Lower lobe of right lung (tissue), 2 donors: ENCODE data around the gene LRAT. TPM values are rescaled to one million over a fixed set of nuclear protein-coding genes. Genes with fewer than 3 reads are reported as not detected.

Experiments
- ATAC-seq, 2 donors: fragments of 200-7000 bp; cut with Tn5 transposase; one replicate each; pipeline ENCODE4 v1.9.1; 2020 to 2022; ENCODE audit warnings: mild to moderate bottlenecking in 2 of 2, moderate library complexity in 2 of 2
- DNase-seq: peaks from one replicate; pipeline ENCODE4 v3.0.0-alpha.2; 2020
- H3K27ac ChIP-seq: fragments of 200-600 bp; one replicate; pipeline ENCODE4 v1.8.0; 2022
- H3K27me3 ChIP-seq: fragments of 200-600 bp; one replicate; pipeline ENCODE4 v1.8.0; 2022; ENCODE audit warnings: low read depth
- H3K36me3 ChIP-seq: fragments of 200-600 bp; one replicate; pipeline ENCODE4 v1.8.0; 2022; ENCODE audit warnings: mild to moderate bottlenecking
- H3K4me1 ChIP-seq: fragments of 200-600 bp; one replicate; pipeline ENCODE4 v1.8.0; 2022
- H3K4me3 ChIP-seq: fragments of 200-600 bp; one replicate; pipeline ENCODE4 v1.8.0; 2022; ENCODE audit warnings: mild to moderate bottlenecking
- H3K9me3 ChIP-seq: fragments of 200-600 bp; one replicate; pipeline ENCODE4 v1.8.0; 2022
- CTCF ChIP-seq: fragments of 200-600 bp; IDR thresholded peaks from one replicate; pipeline ENCODE4 v1.8.0; 2022; ENCODE audit warnings: antibody characterized with exemption, mild to moderate bottlenecking
- intact Hi-C: fragments of 100-400 bp; cut with DNase I; formaldehyde crosslinking; loops from one replicate; pipeline ENCODE4 v1.11.0; 2022
- long read RNA-seq: library from polyadenylated mRNA; unstranded; transcript quantifications from one replicate; pipeline ENCODE4 v2.0.0, GENCODE V29; 2021
- total RNA-seq: library from RNA; stranded (reverse); fragmentation: NEBNext Ultra II Directional; extraction: Animal tissue kit (Norgen Biotek cat#: 25700); gene quantifications from one replicate; pipeline ENCODE4 v1.2.1, GENCODE V29; 2021
- donor health status: DM: no; HTN: yes; CAD: no; lungs with severe emphysema.

LRAT gene
- 1.0 TPM for total RNA-seq
- long read RNA-seq, result 0 reads

GRCh38 chr4:154743683-154744340, at the start of gene LRAT:
TSS of gene LRAT (plus strand) at chr4:154744000. CDS start at chr4:154744327, 327 bp downstream.
- peak; percentile 17 for TF ChIP-seq CTCF
- H3K4me1 ChIP-seq, result peaks cover 20% of the 10 kb centered on the region
- intact Hi-C loops, result no loop called here
- H3K9me3 ChIP-seq, result no peaks in the 10 kb centered on the region
- peaks cover 50% of the 10 kb centered on the region for H3K27me3 ChIP-seq
- H3K36me3 ChIP-seq, result no peaks in the 10 kb centered on the region
- ATAC-seq (peak; percentile 94 to 97), DNase-seq (peak; percentile 79)
- H3K4me3 ChIP-seq, result peak within 1 kb of the TSS; percentile 57
- H3K27ac ChIP-seq, result no peak within 1 kb of the TSS

GRCh38 chr4:154707877-154708276, 35.9 kb upstream of the LRAT start:
- no peak for TF ChIP-seq CTCF
- Histone ChIP-seq H3K27ac (no peak overlapping the region), H3K27me3 (no peaks in the 10 kb centered on the region), H3K4me3 (no peak overlapping the region), H3K36me3 (no peaks in the 10 kb centered on the region), H3K9me3 (no peaks in the 10 kb centered on the region), H3K4me1 (no peaks in the 10 kb centered on the region)
- intact Hi-C loops, result no loop called here
- no peak for DNase-seq
- no peak for ATAC-seq

GRCh38 chr4:154709550-154709949, 34.2 kb upstream of the LRAT start:
- Histone ChIP-seq H3K27me3 (no peaks in the 10 kb centered on the region), H3K4me3 (no peak overlapping the region), H3K9me3 (no peaks in the 10 kb centered on the region), H3K36me3 (no peaks in the 10 kb centered on the region), H3K4me1 (no peaks in the 10 kb centered on the region), H3K27ac (no peak overlapping the region)
- intact Hi-C loops, result no loop called here
- DNase-seq (no peak), ATAC-seq (no peak)
- TF ChIP-seq CTCF, result no peak

GRCh38 chr4:154711522-154711921, 32.3 kb upstream of the LRAT start:
- Histone ChIP-seq H3K27me3 (no peaks in the 10 kb centered on the region), H3K4me3 (no peak overlapping the region), H3K9me3 (no peaks in the 10 kb centered on the region), H3K4me1 (no peaks in the 10 kb centered on the region), H3K27ac (no peak overlapping the region), H3K36me3 (no peaks in the 10 kb centered on the region)
- ATAC-seq (no peak), DNase-seq (no peak)
- no peak for TF ChIP-seq CTCF
- intact Hi-C loops, result no loop called here

- intact Hi-C loops, result no loop called here
- no peaks in the 10 kb centered on the region for H3K9me3 ChIP-seq
- no peaks in the 10 kb centered on the region for H3K4me1 ChIP-seq
- TF ChIP-seq CTCF, result no peak
- no peak for ATAC-seq
- no peaks in the 10 kb centered on the region for H3K36me3 ChIP-seq
- H3K27me3 ChIP-seq, result no peaks in the 10 kb centered on the region
- DNase-seq, result no peak
- no peak overlapping the region for H3K4me3 ChIP-seq
- no peak overlapping the region for H3K27ac ChIP-seq
Observed at GRCh38 chr4:154714339-154715040, 29.3 kb upstream of the LRAT start.
